ENCODE measurements around the gene ARHGAP8.

DNA sequence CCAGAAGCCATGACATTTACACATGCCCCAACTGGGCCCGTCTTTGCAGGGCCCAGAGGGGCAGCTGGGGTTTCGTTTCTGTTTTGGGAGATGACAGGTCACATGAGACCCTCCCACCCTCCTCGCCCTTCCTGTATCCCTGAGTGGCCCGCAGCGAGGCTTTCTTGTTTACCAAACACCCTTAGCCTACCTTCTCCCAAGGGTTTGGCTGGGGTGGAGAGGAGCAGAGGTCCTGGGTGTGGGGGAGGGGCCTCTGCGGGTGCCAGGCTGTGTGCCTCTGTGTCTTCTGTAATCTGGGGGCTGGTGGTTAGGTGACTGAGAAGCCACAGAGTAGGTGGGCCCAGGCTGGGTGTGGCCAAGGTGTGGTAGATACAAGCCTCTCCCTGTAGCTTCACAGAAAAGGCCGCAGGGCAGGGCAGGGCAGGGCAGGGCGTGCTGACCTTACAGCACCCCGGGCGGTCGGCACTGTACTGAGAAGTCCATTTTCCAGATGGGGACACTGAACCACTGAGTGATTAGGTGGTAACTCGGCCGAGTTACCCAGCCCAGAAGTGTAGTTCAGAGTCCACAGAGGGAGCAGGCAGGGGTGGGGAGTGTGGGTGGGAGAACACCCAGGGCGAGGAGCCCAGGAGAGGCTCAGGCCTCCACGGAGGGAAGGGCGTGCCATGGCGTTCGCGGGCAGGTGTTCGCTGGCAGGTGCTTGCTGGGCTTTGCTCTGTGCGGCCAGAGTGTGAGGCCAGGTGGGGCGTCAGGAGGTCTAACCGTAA is 41.7 kb upstream of the ARHGAP8 start:
- TF ChIP-seq, protein P1, sequence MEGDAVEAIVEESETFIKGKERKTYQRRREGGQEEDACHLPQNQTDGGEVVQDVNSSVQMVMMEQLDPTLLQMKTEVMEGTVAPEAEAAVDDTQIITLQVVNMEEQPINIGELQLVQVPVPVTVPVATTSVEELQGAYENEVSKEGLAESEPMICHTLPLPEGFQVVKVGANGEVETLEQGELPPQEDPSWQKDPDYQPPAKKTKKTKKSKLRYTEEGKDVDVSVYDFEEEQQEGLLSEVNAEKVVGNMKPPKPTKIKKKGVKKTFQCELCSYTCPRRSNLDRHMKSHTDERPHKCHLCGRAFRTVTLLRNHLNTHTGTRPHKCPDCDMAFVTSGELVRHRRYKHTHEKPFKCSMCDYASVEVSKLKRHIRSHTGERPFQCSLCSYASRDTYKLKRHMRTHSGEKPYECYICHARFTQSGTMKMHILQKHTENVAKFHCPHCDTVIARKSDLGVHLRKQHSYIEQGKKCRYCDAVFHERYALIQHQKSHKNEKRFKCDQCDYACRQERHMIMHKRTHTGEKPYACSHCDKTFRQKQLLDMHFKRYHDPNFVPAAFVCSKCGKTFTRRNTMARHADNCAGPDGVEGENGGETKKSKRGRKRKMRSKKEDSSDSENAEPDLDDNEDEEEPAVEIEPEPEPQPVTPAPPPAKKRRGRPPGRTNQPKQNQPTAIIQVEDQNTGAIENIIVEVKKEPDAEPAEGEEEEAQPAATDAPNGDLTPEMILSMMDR (IDR thresholded peaks at IDR 0.05) = no peak
- TF ChIP-seq EZH2 (IDR thresholded peaks at IDR 0.05; ENCODE audit: borderline replicate concordance, insufficient read depth, low read depth, low read length, poor library complexity, severe bottlenecking) = no peak

Data from B cell (primary cell).